NCI-H2227 treated with DMSO at 0.1 percent for 48 hours (cell line): ENCODE measurements around the gene DET1.
"Not testable (repeated sequence)": the region's sequence is repeated elsewhere in the genome, so short reads cannot be mapped to it uniquely, and the experiment has no call there.

Source experiments
- DNase-seq: peaks from one replicate; lab custom pipeline; 2025; lab: John Stamatoyannopoulos, UW

The DET1 gene

DNA sequence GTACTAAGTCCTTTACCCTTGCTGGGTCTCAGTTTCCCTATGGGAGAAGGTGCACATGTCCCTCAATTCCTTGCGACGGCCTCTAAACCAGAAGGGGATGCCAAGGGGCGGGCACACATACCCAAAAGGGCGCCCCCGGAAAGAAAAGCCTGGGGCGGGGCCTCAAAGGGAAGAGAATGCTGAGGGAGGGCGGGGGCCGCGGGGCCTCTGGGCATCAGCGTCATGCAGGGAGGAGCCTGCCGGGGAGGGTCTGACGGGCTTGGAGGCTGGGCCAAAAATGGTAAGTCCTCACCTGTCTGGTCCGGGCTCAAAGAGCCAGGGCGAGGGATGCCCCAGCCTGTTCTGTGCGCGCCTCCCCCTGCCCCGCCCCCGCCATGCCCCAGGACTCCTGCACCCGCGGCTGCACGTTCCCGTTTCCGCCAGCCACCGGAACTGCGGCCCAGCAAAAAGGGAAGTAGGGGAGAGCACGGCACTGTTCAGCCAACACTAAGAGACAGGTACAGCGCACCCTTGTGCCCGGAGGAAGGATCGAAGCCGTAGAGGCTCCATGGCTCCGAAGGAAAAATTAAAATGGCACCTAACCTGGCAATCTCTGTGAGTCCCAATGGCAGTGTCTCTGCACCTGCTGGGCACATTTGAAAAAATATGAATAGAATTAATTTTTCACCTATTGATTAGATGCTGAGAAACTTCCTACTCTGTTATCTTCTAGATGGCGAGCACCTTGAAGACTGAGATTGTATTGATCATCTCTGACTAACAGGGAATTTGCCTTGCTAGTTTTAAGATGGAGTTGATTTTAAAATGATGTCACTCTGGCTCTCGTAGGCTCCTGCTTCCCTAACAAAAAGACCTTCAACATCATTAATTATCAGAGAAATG, at the start of gene DET1:
Gene DET1 (minus strand): TSS at position 434 of the 882 bp plus-strand sequence. CDS start 14,976 bp downstream, outside the sequence.
- peak; percentile 94 for DNase-seq

- no peak for DNase-seq
Observed at GRCh38 chr15:88591384-88591783, 44.9 kb upstream of the DET1 start.

GRCh38 chr15:88590759-88591158, 44.3 kb upstream of the DET1 start:
- DNase-seq, result no peak

DNA sequence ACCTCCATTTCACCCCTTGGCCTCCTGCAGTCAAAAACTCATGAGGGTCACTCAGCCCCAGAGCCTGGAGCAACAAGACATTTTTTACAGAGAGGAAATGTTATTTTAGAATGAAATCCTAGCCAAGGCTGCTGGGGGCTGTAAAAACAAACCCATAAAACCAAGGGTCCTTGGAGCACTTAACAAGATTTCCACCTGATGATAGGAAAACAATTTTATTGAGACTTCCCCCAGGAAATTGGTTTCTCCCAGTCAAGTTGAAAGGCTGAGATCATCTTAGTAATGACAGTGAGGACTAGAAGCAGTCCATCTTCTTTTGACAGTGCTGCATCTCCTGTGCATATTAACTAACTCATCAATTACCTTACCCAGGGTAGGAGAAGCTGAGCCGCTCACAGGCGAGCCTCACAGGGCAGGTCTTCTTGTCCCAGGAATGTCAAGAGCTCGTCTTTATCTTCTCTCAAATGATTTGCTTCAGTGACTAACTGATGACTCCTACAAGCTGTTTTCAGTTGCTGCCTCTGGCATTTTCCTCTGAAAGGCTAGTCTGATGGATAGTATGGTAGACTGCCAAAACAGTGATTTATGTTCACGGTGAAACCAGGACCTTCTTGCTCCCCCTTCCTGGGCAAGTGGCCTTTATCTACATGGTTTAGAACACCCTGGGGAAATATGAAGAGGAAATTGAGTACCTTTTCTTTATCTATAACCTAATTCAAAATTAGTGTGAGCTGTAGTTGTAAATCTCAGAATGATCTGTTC, 40.1 kb upstream of the DET1 start:
- DNase-seq, result peak; percentile 28

- DNase-seq, result no peak
Observed at GRCh38 chr15:88580532-88580931, 34.1 kb upstream of the DET1 start.

GRCh38 chr15:88579322-88579721, 32.8 kb upstream of the DET1 start:
- no peak for DNase-seq

GRCh38 chr15:88574655-88575054, 28.2 kb upstream of the DET1 start:
- peak; percentile 24 for DNase-seq

DNA sequence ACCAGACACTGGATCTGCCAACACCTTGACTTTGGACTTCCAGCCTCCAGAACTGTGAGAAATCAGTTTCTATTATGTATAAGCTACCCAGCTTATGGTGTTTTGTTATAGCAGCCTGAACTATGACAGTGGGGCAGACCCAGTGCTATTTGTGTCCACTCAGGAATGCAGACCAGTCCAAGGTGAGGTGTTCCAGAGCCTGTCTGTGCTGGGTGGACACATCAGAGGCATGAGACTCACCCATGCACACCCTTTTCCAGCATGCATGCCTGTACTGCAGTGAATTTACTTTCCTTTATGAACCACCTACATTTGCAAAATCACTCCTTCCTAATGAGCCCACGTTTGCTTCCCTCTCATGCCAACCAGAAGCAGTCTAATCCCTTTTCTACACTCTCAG, 27.6 kb upstream of the DET1 start:
- no peak for DNase-seq

DNA sequence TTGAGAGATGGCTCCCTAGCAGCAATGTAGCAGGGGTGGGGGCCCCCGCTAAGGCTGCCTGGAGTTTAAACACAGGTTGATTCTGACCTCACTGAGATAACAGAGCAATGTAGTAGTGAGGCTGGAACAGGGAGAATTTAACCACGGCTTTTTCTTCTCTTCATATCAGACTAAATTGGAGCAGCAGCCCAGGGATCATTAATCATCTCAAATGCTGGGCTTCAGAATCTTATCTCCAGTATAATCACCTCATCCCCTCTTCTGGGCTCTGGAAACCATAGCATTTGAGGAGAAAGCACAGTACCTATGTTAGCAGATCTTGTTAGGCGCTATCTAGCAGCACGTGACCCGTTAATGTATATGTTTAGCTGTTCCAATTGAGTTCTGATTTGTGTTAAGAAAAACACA, 25.4 kb upstream of the DET1 start:
- DNase-seq, result peak; percentile 42

DNA sequence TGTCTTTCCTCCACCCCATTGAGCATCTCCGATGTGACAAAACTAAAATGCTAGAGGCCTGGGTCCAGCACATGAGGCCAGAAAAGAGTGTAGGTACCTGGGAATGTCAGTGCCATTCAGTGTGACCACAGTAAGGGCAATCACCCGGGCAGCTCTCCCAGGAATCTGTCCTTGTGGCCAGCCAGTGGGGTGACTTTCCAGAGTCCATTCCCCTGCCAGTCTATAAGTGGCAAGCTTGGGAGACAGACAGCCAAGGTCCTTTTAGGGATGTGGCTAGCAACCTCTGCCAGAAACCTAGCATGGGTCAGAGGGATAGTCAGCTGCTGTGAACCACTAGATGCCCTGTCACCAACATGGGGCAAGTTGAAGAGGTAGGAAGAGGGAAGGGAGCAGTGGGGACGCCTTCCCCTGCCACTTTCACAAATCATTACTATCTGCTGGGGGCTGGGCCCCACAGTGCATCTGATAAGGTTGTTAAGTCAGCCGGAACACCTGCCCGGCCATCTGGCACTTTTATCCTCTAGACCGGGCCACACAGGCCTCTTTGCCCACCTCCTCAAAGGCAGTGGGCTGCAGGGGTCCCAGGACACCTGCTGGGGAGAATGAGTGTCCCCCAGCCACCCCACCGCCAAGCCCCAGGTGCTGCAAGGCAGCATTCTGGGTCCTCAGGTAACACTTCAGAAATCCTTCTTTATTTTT, 24.8 kb upstream of the DET1 start:
- no peak for DNase-seq

DNA sequence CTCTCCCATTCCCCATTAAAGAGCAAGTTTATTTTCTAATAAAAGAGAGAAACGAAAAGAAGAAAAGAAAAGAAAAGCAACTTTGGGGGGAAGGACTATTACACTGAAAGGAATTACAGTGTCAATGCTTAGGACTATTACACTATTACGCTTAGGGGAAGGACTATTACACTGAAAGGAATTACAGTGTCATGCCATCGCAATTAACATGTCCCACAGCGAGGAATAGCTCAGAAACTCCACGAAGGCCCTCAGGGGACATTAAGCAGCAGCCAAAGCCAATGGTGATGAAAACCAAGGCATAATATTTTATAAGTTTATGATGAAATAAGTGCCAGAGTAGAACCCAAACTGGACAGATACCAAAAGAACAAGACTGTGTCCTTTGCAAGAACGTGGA, 22.1 kb upstream of the DET1 start:
- no peak for DNase-seq

GRCh38 chr15:88564741-88565140, 18.3 kb upstream of the DET1 start:
- no peak for DNase-seq

- DNase-seq, result no peak
Observed at GRCh38 chr15:88563638-88564037, 17.2 kb upstream of the DET1 start.

DNA sequence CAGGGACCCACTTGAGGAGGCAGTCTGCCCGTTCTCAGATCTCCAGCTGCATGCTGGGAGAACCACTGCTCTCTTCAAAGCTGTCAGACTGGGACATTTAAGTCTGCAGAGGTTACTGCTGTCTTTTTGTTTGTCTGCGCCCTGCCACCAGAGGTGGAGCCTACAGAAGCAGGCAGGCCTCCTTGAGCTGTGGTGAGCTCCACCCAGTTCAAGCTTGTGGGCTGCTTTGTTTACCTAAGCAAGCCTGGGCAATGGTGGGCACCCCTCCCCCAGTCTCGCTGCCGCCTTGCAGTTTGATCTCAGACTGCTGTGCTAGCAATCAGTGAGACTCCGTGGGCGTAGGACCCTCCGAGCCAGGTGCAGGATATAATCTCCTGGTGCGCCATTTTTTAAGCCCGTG, 13.1 kb upstream of the DET1 start:
- DNase-seq, result not testable (repeated sequence)

- DNase-seq, result not testable (repeated sequence)
Observed at GRCh38 chr15:88558026-88558425, 11.5 kb upstream of the DET1 start.

DNA sequence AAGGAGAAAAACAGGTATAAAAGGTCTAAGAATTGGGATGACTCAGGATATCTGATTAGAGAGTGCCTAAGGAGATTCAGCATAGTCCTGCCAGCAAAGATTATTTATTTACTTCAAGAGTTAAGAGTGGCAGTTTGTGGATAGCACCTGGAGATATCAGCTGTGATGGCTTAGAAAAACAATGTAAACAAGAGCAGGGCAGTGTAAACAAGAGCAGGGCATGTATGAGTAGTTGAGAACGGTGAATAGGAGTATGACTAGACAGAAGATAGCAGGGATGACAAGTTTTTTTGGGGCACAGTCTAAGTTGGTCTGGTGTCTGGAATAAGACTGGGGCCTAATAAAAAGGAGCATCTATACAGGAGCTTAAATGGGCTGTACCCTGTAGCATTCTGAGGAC, 1.5 kb upstream of the DET1 start:
- DNase-seq, result not testable (repeated sequence)

- DNase-seq, result not testable (repeated sequence)
Observed at GRCh38 chr15:88545578-88546247, 768 bp downstream of the DET1 start.

DNA sequence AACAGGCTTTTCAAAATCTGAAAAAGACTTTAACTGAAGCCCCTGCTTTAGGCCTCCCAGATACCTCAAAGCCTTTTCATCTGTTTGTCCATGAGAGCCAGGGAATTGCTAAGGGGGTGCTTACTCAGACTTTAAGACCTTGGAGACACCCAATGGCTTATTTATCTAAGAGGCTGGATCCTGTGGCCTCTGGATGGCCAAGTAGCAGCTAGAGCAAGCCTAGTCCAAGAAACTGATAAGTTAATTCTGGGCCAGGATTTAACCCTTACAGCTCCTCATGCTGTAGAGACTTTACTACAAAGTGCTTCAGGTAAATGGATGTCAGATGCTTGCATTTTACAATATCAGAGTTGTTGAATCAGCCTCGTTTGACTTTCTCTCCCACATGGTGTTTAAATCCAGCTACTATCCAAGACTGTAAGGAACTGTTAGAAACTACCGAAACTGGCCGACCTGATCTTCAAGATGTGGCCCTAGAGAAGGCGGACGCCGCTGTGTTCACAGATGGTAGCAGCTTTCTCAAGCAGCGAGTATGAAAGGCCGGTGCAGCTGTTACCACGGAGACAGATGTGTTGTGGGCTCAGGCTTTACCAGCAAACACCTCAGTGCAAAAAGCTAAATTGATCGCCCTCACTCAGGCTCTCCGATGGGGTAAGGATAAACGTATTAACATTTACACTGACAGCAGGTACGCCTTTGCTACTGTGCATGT, 3.3 kb downstream of the DET1 start:
- no peak for DNase-seq

DNA sequence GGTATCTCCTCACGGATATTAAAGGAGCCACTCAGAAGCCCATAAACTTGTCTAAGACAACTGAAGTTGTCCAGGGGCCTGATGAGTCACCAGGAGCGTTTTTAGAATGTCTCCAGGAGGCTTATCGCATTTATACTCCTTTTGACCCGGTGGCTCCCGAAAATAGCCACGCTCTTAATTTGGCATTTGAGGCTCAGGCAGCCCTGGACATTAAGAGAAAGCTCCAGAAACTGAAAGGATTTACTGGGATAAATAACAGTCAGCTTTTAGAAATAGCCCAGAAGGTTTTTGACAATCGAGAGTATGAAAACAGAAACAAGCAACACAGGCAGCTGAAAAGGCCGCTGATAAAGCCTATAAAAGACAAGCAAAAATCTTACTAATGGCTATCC, 4.1 kb downstream of the DET1 start:
- DNase-seq, result no peak

DNA sequence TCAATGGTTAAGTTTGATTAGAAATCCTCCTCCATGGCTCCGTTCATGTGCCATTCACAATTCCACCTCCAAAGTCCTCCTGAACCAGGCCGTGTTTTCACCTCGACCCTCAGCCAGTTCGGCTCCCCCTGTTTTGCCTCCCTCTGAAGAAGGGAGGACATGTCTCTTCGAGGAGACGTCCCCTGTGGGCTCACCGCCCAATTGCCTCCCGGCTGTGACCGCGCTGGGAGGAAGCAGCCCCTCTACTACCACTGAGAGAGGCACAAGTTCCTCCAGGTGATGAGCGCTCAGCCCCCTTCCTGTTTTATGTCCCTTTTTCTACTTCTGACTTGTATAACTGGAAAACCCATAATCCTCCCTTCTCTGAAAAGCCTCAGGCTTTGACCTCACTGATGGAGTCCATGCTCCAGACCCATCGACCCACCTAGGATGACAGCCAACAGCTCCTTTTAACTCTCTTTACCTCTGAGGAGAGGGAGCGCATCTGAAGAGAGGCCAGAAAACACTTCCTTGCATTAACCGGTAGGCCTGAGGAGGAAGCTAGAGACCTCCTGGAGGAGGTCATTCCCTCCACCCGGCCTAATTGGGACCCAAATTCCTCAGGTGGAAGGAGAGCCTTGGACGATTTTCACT, 4.7 kb downstream of the DET1 start:
- no peak for DNase-seq

- not testable (repeated sequence) for DNase-seq
Observed at GRCh38 chr15:88541111-88541510, 5.4 kb downstream of the DET1 start.
